Fibroblast of the aortic adventitia (primary cell): ENCODE measurements around the gene TBL1X. TPM values are rescaled to one million over a fixed set of nuclear protein-coding genes. Genes with fewer than 3 reads are reported as not detected.

Experiments used
- DNase-seq: peaks from one replicate; pipeline ENCODE4 v3.0.0-alpha.2; 2010; ENCODE audit warnings: low read depth
- H3K4me3 ChIP-seq: 2 replicates; pipeline ENCODE4 v1.5.1; 2011; ENCODE audit warnings: low read depth, mild to moderate bottlenecking, control low read depth, low read length, moderate library complexity
- CTCF ChIP-seq: IDR thresholded peaks from 2 replicates; pipeline ENCODE4 v1.5.1; 2011; ENCODE audit warnings: mild to moderate bottlenecking, low read length, control low read depth, inconsistent platforms; ENCODE audit not compliant: insufficient read depth
- total RNA-seq: library from RNA; depleted of rRNA; stranded (reverse); fragments of >200 nt; gene quantifications from 2 replicates; pipeline ENCODE4 v1.2.3, GENCODE V29; 2012; ENCODE audit warnings: low replicate concordance

Gene TBL1X
- total RNA-seq, 1 donor: 15.6 TPM

DNA sequence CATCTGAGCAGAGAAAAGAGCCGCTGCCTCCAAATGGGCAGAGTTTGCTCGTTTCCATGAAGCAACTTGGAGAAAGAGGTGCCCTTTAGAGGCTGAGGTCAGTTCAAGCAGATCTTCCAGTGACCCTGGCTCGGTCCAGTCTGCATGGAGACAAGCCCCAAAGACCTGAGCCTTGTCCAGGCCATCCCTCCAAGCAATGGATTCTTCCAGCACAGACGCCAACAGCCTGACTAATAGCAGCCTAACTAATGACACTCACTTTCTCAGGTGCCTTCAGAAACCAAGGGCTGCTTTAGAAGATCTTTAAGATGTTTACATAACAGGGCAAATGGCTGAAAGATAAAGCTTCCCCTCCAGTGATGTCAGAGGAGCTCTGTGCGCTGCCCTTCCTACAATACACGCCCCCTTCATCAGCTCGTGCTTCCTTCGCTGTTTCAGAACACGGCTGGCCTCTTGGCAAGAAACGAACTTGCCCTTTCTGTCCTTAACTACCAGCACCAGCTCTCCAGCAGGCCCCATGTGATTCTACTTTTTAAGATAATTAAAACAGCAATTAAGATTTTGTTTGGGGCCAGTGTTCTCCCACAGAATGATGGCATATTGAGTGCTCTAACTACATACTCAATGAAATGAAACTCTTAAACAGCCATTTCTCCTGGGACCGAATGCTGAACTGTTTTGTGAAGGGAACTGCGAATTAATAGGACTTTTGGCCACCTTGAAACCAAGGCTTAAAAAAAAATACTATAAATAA, 181.8 kb downstream of the TBL1X start:
- no peak overlapping the region for H3K4me3 ChIP-seq
- no peak for TF ChIP-seq CTCF
- peak; percentile 23 for DNase-seq

DNA sequence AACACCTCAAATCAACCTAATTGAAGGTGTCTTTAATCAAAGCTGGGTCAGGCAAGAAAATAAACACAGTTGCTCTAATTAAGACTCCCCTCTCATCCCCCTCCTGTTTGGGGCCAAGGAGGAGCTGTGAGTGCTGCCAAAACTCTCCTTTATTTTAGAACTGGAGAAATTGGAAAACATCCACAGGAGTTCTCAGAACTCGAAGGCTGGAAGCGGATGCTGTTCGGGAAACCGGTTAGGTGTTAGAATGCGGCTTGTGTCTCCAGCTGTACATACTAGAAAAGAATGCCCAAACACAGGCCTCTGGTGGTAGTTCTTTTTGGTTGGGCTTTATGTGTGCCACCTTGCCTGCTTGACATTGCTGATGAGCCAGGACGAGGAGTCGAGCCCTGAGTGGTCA, 182.6 kb downstream of the TBL1X start:
- H3K4me3 ChIP-seq: no peak overlapping the region
- no peak for DNase-seq
- no peak for TF ChIP-seq CTCF

DNA sequence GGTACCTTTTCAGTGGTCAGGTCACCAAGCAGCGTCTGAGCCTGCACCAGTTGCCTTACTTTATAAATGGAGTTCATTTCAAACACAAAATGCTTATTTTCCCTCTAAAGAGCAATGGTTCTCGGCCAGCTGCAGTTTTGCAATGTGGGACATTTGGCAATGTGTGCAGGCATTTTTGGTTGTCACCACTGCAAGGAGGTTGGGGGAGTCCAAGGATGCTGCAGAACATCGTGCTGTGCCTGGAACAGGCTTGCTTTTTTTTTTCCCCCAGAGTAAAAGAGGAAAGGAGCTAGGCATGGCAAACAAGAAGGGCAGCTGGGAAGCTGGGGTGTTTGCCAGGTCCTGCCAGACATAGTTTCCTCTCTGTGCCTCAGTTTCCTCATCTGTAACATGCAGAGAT, 185.2 kb downstream of the TBL1X start:
- no peak for DNase-seq
- TF ChIP-seq CTCF: no peak
- H3K4me3 ChIP-seq: no peak overlapping the region

GRCh38 chrX:9651737-9652136, 186.9 kb downstream of the TBL1X start:
- no peak overlapping the region for H3K4me3 ChIP-seq
- DNase-seq: peak; percentile 11
- no peak for TF ChIP-seq CTCF

GRCh38 chrX:9654929-9655328, 190.1 kb downstream of the TBL1X start:
- no peak for DNase-seq
- no peak for TF ChIP-seq CTCF
- H3K4me3 ChIP-seq: no peak overlapping the region

- no peak for TF ChIP-seq CTCF
- no peak for DNase-seq
- H3K4me3 ChIP-seq: no peak overlapping the region
These were observed 191.4 kb downstream of the TBL1X start for GRCh38 chrX:9656277-9656676.

- DNase-seq: no peak
- H3K4me3 ChIP-seq: no peak overlapping the region
- TF ChIP-seq CTCF: no peak
These were observed 192.0 kb downstream of the TBL1X start for GRCh38 chrX:9656871-9657270.
